HG03103 (cell line): Measurements from ENCODE around the gene OFD1.
A peak's percentile ranks its signal among the peaks of the same experiment; 100 is the strongest.

Experiments used
- ATAC-seq: cut with Tn5 transposase; IDR thresholded peaks from one replicate; pipeline ENCODE4 v1.9.1; 2021; ENCODE audit warnings: low read depth; ENCODE audit not compliant: unreplicated experiment

Gene OFD1

DNA sequence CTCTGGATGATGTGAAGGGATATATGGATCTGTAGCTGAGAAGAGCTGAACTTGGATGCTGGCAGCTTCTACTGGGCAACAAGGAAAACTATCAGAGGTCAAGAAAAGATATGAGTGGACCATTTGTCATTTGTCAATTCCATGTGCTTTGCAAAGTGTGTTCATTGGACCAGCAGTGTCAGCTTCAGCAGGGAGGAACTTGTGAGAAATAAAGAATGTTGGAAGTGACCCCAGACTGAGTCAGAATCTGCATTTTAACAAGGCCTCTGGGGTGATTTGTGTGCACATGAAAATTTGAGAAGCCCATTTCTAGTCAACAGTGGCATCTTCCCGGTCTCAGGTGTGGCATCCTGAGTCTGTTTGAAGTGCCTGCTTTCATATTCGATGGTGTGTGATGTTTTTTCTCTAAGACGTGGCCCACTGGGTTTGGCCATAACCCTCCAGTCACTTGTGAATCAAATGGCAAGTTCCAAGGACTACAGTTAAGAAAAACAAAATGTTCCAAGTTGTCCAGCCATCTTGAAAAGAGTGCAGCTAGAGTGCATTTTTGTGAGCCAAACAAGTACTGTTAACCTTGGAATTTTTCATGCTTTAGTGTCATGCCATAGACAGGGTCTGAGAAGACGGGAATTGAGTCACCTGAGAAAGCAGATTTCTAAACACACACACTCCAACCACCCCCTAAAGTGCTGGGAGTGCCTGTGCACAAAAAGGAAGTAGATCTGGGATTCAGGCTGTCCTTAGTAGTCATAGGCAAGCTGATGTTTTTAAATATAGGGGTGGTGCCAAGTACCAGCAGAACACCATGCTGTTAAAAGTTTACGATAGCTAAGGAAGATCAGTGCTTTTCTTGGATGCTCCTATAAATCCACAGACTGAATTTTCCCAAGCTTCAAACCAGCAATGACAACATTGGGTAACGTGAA, 55.9 kb downstream of the OFD1 start:
- no peak for ATAC-seq

DNA sequence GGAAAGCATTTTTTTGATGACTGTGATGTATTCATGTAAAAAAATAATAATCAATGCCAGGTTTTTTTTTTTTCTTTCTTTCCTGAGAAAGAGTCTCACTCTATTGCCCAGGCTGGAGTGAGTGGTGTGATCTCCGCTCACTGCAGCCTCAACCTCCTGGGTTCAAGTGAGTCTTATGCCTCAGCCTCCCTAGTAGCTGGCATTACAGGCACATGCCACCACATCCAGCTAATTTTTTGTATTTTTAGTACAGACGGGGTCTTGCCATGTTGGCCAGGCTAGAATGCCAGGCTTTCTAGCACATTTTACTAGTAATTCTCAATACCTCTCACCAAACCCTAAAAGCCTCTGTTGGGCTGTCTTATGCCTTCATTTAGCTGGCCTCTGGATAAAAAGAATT, 56.6 kb downstream of the OFD1 start:
- ATAC-seq = no peak

- ATAC-seq = no peak
Measured at GRCh38 chrX:13791559-13791958, 57.0 kb downstream of the OFD1 start.

- ATAC-seq = peak; percentile 60
Measured at GRCh38 chrX:13793897-13794296, 59.3 kb downstream of the OFD1 start.

GRCh38 chrX:13794417-13794816, 59.9 kb downstream of the OFD1 start:
- ATAC-seq = no peak

DNA sequence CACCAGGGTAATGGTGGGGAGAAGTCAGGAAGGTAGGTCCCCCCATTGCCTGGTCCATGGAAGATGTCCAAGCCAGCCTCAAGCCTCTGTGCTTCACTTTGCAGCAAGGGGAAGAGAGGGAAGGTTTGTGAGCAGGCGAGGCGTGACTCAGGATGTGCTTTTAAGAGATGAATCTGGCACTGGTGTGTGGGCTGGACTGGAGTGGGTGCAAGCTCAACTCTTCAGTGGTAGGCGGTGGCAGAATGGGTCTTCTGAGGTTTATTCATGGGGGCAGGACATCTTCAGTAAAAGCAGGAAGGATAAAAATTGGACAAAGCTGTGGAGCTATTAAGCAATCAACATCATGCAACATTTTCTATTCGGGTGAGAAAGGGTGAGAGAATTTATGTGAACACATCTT, 63.0 kb downstream of the OFD1 start:
- no peak for ATAC-seq

DNA sequence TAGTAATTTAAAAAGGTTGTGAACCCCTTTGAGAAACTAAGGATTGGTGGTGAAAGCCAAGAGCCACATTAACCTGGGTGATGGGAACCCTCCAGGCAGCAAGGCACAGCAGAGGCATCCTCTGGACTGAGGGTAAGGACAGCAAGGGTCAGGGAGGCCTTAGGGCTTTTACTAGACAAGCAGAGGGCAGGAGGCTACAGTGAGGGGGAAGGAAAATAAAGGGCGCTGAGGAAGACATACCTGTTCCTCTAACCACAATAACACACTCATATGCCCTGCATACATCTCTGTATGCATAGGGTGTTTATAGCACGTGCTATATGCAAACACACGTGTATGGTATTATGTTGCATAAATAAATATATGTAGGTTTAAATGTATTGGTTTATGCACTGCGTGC, 63.6 kb downstream of the OFD1 start:
- no peak for ATAC-seq

DNA sequence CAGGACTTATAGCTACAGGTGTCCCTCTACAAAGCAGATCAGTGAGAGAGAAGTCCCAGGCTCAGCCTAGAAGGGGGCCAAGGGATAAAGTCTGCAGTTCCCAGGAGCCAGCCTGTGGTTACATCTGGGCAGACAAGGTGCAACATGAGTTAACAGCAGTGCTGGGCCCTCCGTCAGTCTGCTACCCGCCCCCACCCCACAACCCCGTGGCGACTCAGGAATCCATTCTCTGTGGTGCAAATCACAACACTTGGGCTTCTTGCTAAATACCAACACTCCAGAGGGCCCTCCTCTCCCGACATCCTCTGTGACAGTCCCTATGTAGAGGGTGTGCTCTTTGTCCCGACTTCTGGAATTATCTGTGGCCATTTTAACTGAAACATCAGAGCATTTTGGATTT, 68.6 kb downstream of the OFD1 start:
- no peak for ATAC-seq

DNA sequence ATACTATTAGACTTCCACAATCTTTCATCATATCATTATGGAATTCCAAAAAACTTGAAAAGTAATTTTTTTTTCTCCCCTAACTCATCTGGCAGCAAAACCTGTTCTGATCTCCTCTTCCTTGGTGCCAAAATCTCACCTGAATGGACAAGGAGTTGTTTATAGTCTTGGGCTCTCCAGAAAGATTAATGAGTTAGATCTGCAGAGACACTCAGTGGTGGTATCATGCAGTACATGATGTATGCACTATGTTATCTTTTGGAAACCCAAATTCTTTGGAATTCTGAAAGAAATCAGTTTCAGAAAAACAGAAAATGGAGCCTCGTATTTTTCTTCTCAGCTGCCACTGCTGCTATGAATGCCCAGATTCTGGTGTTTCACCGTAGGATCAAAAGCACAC, 70.7 kb downstream of the OFD1 start:
- ATAC-seq = no peak

DNA sequence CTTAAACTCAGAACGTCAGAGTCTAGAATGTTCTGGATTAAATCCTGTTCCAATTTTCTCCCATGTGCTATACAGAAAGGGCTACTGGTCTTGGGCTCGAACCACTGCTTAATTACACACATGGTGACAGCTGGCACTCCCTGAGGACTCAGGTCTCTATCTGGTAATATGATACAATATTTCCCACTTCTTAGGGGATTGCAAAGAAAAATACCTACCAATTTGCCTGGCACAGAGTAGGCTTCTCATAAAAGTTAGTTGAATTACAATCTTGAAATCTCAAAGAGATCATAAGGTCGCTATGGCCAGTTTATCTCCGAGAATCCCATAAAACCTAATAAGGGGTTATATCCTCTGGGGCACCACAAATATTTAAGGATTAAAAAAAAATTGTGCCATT, 73.7 kb downstream of the OFD1 start:
- no peak for ATAC-seq

- no peak for ATAC-seq
Measured at GRCh38 chrX:13808865-13809264, 74.3 kb downstream of the OFD1 start.

DNA sequence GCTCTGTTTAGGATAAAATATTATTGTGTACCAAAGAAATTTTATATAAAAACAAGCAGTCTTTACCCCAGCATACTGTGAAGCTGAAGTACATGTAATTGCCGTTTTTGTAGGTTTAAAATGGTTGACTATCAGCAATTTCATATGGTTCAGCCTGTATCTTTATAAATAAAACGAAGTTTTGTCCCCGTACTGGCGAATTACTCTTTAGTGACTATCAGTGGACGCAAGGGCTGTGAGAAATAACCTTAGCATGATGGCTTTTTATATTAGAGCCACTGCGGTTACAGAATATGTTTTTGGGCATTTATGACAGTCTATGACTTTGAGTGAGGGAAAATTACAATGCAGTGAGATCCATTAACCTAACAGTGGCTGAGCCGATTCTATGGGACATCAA, 81.1 kb downstream of the OFD1 start:
- no peak for ATAC-seq

DNA sequence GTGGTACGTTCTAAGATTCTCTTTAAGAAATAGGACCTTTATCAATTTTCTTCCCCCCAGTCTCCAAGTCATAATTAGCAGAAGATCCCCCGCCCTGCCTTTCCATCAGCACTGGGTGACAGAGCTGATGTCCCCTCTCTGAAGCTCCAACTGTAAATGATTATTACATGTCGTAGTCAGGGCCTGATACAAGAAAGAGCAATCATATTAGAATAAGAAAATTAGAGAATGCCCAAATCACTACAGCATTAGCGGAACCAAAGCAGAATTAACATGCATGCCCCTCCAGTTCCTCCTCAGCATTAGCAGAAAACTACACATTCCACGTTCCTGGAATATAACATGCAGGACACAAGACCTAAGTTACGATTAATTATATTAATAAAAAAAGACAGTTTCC, 81.6 kb downstream of the OFD1 start:
- ATAC-seq = no peak

DNA sequence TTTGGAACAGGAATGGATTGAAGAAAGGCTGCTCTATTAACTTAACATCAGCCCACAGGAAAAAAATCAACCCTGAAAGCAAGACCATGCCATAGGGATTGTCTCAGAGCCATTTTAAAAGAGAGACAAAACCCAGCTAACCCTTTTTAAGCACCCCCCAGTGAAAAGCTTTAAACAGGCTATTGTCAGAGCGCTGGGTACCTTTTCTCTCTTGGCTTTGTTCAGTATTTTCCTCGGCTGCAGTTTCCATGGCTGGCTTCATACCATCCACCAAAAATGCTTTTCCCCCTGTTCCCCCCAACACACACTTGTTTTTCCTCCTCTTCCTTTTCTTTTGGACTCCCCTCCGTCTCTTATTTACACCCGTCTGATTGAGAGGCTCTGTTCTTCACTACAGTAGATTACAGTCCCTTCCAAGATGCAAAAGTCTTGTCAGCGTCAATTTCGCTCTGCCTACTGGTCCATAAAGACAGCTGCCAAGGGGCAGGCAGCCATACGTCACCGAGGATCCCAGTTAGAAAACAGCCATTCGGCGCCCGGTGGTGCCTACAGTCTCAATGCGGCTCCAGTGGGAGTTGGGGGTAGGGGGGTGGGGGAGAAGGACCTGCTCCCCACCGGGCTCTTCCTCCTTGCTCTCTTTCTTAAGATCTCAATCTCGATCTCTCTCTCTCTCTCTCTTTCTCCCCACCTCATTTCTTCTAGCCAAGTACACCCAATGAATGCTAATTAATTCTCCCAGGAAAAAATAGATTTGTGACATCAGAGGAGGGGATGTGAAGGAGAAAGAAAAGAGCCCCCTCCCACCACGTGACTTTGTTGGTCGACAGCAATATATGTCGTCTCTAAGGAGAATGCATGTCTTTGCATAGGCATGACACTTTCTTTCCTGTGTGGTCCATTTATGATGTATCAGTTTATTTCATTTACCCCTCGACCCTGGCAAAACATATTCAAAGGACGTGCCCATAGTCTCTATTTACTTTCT, 82.4 kb downstream of the OFD1 start, which contains the start of gene GPM6B:
TSS of gene GPM6B (minus strand) at position 451 of the 985 bp plus-strand sequence. CDS start at position 262, 189 bp downstream.
- ATAC-seq = no peak
